Transverse colon (tissue), 4 donors: Measurements from ENCODE around the gene SLC2A9. TPM values are rescaled to one million over a fixed set of nuclear protein-coding genes. Genes with fewer than 3 reads are reported as not detected.

Experiments
- DNase-seq: peaks from one replicate; pipeline ENCODE4 v3.0.0-alpha.2; 2019
- H3K27ac ChIP-seq, 4 donors: fragments of 200-600 bp; sonication (generic); 2 replicates each; pipeline ENCODE4 v1.5.1; 2016 to 2018; ENCODE audit warnings: inconsistent platforms in 4 of 4
- H3K27me3 ChIP-seq: fragments of 200-600 bp; sonication (generic); 2 replicates; pipeline ENCODE4 v1.5.1; 2017; ENCODE audit warnings: inconsistent platforms
- H3K36me3 ChIP-seq, 4 donors: fragments of 200-600 bp; sonication (generic); 2 replicates each; pipeline ENCODE4 v1.5.1; 2017 to 2019; ENCODE audit warnings: inconsistent platforms in 4 of 4
- H3K4me1 ChIP-seq, 4 donors: fragments of 200-600 bp; sonication (generic); 2 replicates each; pipeline ENCODE4 v1.5.1; 2017 to 2020; ENCODE audit warnings: inconsistent platforms in 4 of 4
- H3K4me3 ChIP-seq, 4 donors: fragments of 200-600 bp; sonication (generic); 1 replicate in 1 of 4; 2 replicates in 3 of 4; pipeline versions ENCODE4 v1.5.1 to v1.6.1; 2017 to 2019; ENCODE audit warnings: inconsistent platforms in 4 of 4
- H3K9me3 ChIP-seq, 2 donors: fragments of 200-600 bp; sonication (generic); 2 replicates each; pipeline ENCODE4 v1.5.1; 2017 to 2019; ENCODE audit warnings: inconsistent platforms in 2 of 2
- CTCF ChIP-seq, 5 experiments: fragments of 200-600 bp in 3 of 5; fragments of 450-650 bp in 2 of 5; sonication (generic) in 3 of 5; IDR thresholded peaks; 1 replicate in 2 of 5; 2 replicates in 3 of 5; pipeline ENCODE4 v1.5.1; 2016 to 2017; ENCODE audit warnings: antibody characterized with exemption in 5 of 5, inconsistent platforms in 3 of 5, mild to moderate bottlenecking in 2 of 5, moderate library complexity in 1 of 5
- EP300 ChIP-seq: sonication (generic); formaldehyde crosslinking; IDR thresholded peaks from one replicate; pipeline ENCODE4 v1.6.1; 2017; ENCODE audit warnings: antibody characterized with exemption, low read depth
- POLR2A ChIP-seq: fragments of 450-650 bp; IDR thresholded peaks from one replicate; pipeline ENCODE4 v1.6.1; 2016; ENCODE audit warnings: antibody characterized with exemption, mild to moderate bottlenecking, moderate library complexity
- POLR2AphosphoS5 ChIP-seq, 3 donors: sonication (generic); formaldehyde crosslinking; IDR thresholded peaks; one replicate each; pipeline ENCODE4 v1.6.1; 2016; ENCODE audit warnings: antibody characterized with exemption in 3 of 3
- WGBS, 2 donors: methylation state at CpG; one replicate each; pipeline ENCODE4 v1.1.5; 2018; ENCODE audit warnings: low coverage in 1 of 2; 5-methylcytosine and 5-hydroxymethylcytosine counted together
- in situ Hi-C, 4 donors: fragments of 200-750 bp; cut with MboI; loops; one replicate each; pipeline versions ENCODE4 v1.15.0 to v1.15.1; 2017; ENCODE audit warnings: low sequenced_read_pairs in 3 of 4, low pct_ligation_motif_present in 1 of 4, low pct_unique_long_range_greater_than_20kb in 1 of 4
- intact Hi-C: fragments of 100-400 bp; cut with DNase I; formaldehyde crosslinking; loops from one replicate; pipeline ENCODE4 v1.15.1; 2023; ENCODE audit warnings: low total_unique reads
- total RNA-seq, 4 donors: library from RNA; depleted of rRNA; stranded (reverse); fragments of >200 nt; gene quantifications; one replicate each; pipeline ENCODE4 v1.1.0, GENCODE V29; 2016

SLC2A9 gene
- total RNA-seq, 4 donors from 2014 or later: 2.2 to 4.0 (median 3.4) TPM; not detected in 1

GRCh38 chr4:10047967-10048366, 26.7 kb upstream of the SLC2A9 start:
- Histone ChIP-seq H3K27me3 (no peaks in the 10 kb centered on the region), H3K9me3 (no peaks in the 10 kb centered on the region), H3K27ac (no peak overlapping the region), H3K4me1 (no peaks in the 10 kb centered on the region), H3K4me3 (no peak overlapping the region), H3K36me3 (no peaks in the 10 kb centered on the region)
- TF ChIP-seq POLR2AphosphoS5 (IDR thresholded peaks at IDR 0.05): no peak
- TF ChIP-seq POLR2A: no peak
- no peak for TF ChIP-seq EP300
- TF ChIP-seq CTCF (IDR thresholded peaks at IDR 0.05): no peak
- DNase-seq: no peak
- intact Hi-C loops (no loop called here), in situ Hi-C loops (loop anchor here in 1 of 4 donors (25.0 kb wide), 1 partner anchor 339 kb away; no protein-coding TSS in a partner anchor)
- 83 to 88% methylated on average over 1 to 5 of the region's 5 CpGs for WGBS, 2 donors

GRCh38 chr4:10046471-10046870, 25.2 kb upstream of the SLC2A9 start:
- 70 to 80% methylated on average over 1 to 3 of the region's 3 CpGs for WGBS, 2 donors
- H3K4me3 ChIP-seq: no peak overlapping the region
- in situ Hi-C loops (loop anchor here in 1 of 4 donors (25.0 kb wide), 1 partner anchor 341 kb away; no protein-coding TSS in a partner anchor), intact Hi-C loops (no loop called here)
- no peaks in the 10 kb centered on the region for H3K36me3 ChIP-seq
- no peaks in the 10 kb centered on the region for H3K4me1 ChIP-seq
- no peak for DNase-seq
- H3K9me3 ChIP-seq: peaks cover 4% of the 10 kb centered on the region in 2 donors
- no peak for TF ChIP-seq CTCF (IDR thresholded peaks at IDR 0.05)
- no peak for TF ChIP-seq EP300
- TF ChIP-seq POLR2A: no peak
- TF ChIP-seq POLR2AphosphoS5 (IDR thresholded peaks at IDR 0.05): no peak
- no peak overlapping the region for H3K27ac ChIP-seq
- H3K27me3 ChIP-seq: no peaks in the 10 kb centered on the region

GRCh38 chr4:10045481-10045880, 24.2 kb upstream of the SLC2A9 start:
- no peak for DNase-seq
- Histone ChIP-seq H3K9me3 (peaks cover 4% of the 10 kb centered on the region in 2 donors), H3K4me3 (no peak overlapping the region), H3K36me3 (no peaks in the 10 kb centered on the region), H3K27me3 (no peaks in the 10 kb centered on the region), H3K4me1 (no peaks in the 10 kb centered on the region), H3K27ac (no peak overlapping the region)
- WGBS, 2 donors: 58 to 78% methylated on average over 1 of the region's 1 CpG
- intact Hi-C loops (no loop called here), in situ Hi-C loops (loop anchor here in 1 of 4 donors (25.0 kb wide), 1 partner anchor 342 kb away; no protein-coding TSS in a partner anchor)
- no peak for TF ChIP-seq CTCF (IDR thresholded peaks at IDR 0.05)
- no peak for TF ChIP-seq POLR2AphosphoS5 (IDR thresholded peaks at IDR 0.05)
- TF ChIP-seq POLR2A: no peak
- no peak for TF ChIP-seq EP300

- in situ Hi-C loops: loop anchor here in 1 of 4 donors (25.0 kb wide), 1 partner anchor 346 kb away; no protein-coding TSS in a partner anchor
- H3K27ac ChIP-seq: no peak overlapping the region
- no peaks in the 10 kb centered on the region for H3K36me3 ChIP-seq
- no peaks in the 10 kb centered on the region for H3K27me3 ChIP-seq
- no peak for DNase-seq
- TF ChIP-seq EP300 (no peak), CTCF (IDR thresholded peaks at IDR 0.05) (no peak), POLR2AphosphoS5 (IDR thresholded peaks at IDR 0.05) (no peak), POLR2A (no peak)
- 86 to 90% methylated on average over 2 to 6 of the region's 6 CpGs for WGBS, 2 donors
- no peaks in the 10 kb centered on the region for H3K4me1 ChIP-seq
- H3K9me3 ChIP-seq: peaks cover 4% of the 10 kb centered on the region in 2 donors
- H3K4me3 ChIP-seq: no peak overlapping the region
- intact Hi-C loops: no loop called here
Observed at GRCh38 chr4:10041036-10041435, 19.7 kb upstream of the SLC2A9 start.
